GM18511 (cell line): ENCODE data around the gene CCNL2.

Source experiments
- ATAC-seq: cut with Tn5 transposase; IDR thresholded peaks from one replicate; pipeline ENCODE4 v1.9.1; 2021; ENCODE audit warnings: mild to moderate bottlenecking, moderate library complexity; ENCODE audit not compliant: unreplicated experiment

Gene CCNL2

DNA sequence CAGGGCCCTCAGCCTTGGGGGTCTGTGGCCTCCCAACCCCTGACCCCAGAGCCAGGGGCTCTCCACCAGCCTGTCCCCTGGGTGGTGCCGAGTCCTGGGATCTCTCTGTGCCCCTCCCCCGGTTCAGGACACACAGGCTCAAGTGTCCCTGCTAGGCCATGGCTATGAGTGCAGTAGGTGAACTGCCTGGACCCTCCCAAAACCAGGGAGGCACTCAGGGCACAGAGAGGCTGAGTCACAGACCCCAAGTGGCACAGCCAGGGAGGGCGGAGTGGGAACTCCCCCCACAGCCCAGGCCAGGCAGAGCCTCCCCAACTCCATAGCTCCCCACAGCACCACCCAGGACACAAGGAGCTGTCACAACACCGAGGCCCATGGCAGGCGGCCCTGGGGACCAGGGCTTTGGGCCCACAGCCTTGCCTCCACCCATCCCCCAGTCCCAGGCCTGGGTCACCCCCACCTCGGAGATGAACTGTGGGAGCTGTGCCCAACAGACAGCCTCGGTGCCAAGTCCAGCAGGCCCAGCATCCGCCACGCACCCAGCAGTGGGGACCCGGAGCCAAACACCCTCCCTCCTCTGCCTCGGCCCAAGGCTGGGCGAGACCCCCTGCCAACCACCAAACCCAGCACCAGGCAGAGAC, 53.2 kb downstream of the CCNL2 start:
- no peak for ATAC-seq

DNA sequence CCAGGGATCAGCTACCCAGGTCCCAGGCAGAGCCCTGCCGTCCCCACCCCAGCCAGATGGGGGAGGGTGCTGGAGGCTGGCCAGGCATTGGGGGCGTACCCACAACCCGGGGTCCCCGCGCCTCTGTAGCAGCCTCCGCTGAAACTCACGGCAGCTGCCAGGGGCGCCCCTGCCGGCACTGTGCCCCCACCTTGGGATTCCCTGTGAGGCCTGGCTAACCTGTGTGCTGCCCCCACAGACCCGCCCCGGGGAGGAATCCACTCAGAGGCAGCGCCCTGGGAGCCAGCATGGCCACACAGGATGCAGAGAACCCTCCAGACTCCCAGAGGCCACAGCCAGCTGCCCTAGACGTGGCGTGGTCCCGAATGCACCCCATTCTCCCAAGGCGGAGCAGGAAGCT, 53.8 kb downstream of the CCNL2 start:
- no peak for ATAC-seq

DNA sequence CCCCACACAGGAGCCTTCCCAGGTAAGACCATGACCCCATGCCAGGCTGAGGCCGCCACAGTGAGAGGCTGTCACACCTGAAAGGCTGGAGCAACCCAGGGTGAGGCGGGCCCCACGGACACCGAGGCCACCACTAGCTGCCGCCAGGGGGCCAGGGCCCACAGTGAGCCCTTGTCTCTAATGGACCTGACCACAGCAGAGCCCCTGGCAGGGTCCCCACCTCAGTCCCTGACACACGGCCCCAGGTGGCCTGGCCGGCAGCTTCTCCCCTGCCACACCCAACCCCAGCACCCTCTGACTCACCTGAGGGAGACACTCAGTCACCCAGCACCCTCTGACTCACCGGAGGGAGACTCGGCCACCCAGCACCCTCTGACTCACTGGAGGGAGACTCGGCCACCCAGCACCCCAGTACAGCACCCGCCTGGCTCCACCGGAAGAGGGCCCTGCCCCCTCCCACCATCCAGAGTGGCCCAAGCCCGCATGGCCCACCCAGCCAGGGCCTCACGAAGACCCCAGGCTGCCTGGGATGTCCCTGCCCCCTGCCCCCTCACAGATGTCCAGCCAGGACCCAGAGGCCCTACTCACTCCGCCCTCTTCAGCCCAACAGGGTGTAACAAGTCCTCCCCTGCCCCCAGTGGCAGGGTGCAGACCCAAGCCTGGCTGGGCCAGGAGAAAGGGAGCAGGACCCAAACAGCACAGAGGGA, 54.3 kb downstream of the CCNL2 start:
- no peak for ATAC-seq

DNA sequence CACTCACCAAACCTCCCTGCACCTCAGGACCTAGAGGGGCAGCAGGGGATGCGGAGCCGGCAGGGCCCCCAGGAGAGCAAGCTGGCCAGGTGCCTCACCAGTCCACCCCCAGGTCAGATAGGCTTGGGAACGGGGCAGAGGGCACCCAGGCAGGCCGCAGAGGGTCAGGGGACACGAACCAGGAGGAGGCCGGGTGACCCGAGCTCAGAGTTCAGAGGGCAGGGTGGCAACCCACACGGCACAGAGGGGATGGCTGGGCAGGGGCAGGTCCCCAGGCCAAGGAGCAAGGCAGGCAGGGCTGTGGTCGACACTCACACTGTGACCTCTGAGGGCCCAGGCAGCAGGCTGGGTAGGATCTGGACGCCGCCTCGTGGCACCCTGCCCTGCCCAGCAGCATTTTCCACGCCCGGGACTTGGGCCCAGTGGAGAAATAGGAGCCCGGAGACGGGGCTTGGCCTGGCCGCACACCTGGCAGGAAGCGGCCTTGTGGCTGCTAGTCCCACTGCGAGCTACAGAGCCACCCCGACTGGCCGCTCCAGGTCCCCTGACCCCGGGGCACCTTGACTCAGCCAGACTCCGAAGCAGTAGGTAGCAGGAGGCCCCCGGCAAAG, 55.2 kb downstream of the CCNL2 start:
- ATAC-seq = no peak

DNA sequence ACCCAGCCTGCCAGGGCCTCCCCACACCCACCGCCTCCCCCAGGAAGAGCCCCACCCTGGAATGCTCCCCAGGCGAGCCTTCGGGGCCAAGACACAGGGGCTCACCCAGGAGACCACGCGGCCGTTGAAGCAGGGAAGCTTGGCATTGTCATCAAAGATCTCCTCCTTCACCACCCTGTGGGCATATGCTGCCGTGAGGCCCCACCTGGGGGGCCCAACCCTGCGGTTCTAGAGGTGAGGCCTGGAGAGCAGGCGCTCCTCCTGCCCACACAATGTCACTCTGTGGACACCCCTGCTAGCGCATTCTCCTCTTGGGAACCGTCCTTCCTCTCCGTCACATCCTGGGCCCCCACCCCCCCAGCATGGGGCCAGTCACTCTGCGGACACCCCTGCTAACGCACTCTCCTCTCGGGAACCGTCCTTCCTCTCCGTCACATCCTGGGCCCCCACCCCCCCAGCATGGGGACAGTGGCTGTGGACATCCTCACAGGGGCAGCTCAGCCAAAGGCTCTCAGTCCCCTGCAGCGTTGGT, 56.5 kb downstream of the CCNL2 start:
- no peak for ATAC-seq

DNA sequence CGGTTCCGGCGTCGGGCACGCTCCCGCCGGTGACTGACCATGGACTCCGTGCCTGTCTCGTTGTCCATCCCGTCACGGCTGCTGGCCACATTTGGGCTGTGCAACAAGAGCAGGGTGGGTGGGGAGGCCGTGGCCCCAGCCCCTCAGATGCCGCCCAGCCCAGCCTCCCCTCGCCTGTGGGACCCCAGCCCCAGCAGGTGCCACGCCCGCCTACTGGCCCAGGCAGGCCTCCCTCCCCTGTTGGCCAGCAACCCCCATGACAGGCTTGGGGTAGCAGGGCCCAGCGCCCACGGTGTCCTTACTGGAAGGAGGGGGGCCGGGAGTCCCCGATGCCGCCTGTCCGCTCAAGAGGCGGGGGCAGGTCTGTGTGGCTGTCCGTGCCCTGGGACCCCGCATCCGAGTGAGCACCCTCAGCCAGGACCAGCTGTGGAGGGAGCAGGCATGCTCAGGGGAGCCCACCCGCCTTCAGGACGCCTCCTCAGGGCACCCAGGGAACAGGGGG, 57.0 kb downstream of the CCNL2 start:
- ATAC-seq = no peak

DNA sequence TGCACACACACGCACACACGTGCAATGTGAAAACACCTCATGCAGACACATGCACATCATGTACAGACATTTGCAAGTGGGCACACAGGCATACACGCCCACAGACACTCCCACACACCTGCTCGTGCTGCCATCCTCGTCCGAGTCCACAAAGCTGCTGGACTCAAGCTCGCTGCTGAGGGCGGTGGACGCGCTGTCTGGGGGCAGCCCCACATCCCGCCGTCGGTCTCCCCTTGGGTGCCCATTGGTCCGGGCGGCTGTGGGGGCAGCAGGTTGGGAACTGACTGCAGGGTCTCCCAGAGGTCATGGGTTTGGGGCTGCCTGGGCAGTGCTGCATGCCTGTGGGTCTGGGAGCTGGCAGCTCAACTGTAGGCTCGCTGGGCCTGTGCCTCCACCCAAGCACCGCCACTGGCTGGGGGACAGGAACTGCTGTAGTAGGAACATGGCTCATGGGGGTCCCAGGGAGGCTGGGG, 57.5 kb downstream of the CCNL2 start:
- no peak for ATAC-seq

DNA sequence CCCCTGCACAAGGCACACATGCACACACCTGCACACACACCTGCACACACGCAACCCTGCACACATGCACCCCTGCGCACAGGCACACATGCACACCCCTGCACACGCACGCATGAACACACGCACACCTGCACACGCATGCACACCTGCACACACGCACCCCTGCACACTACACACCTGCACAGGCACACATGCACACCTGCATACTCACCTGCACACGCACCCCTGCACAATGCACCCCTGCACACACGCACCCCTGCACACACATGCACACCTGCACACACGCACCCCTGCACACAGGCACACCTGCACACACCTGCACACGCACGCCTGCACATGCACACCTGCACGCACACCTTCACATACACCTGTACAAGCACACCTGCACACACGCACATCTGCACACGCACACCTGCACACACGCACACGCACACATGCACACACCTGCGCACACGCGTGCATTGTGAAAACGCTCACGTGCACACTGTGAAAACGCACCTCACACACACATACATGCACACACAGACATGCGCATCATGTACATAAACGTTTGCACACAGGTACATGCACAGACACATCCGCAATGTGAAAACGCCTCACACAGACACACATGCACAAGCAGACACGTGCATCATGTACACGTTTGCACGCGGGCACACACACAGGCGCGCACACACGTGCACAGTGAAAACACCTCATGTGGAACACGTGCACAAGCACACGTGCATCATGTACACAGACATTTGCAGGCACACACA, 58.2 kb downstream of the CCNL2 start:
- ATAC-seq = no peak

DNA sequence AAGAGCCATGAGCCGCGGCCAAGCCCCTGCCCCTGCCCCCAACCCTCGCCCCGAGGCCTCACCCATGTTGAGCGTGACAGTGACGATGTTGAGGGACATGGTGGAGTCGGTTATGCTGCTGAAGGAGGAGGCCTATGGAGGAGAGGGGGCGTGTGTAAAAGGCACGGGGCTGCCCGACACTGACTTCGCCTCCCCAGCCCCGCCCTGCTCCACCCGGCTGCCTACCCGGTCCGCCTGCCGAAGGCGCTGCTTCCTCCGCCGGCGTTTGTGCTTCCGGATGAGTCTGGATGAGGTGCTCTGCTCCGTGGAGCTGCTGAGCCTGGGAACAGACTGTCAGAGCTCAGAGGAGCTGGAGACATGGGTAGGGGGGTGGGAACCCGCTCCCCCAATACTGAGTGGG, 59.0 kb downstream of the CCNL2 start:
- ATAC-seq = no peak

DNA sequence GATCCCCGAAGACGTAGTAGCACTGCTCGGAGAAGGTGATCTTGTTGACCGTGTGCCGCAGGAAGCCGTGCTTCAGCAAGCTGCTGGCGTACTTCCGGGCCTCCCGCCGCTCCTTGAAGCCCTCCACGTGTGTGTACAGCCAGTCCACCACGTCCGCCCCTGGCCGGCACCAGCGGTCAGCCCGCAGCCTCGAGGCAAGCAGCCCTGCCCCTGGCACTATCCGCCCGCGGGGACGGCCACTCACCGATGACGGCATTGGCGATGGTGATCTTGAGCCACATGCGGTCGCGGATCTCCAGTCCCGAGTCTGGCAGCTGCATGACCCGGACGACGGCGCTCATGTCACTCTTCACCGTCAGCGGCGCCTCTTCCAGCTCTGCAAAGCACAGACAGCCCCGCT, 60.9 kb downstream of the CCNL2 start:
- ATAC-seq = no peak

DNA sequence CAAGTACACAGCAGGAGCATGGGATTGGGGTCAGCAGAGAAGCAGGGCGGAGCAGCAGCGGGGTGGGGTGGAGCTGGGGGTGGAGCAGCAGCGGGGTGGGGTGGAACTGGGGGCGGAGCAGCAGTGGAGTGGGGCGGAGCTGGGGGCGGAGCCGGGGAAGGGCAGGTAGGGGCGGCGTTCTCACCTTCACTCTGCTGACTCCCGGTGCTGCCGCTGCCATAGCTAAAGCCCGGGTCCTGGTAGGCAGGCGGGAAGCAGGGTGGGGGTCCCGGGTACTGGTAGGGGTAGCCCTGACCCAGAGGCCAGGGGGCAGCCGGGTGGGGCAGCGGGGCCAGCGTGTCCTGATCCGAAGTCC, 61.4 kb downstream of the CCNL2 start:
- no peak for ATAC-seq

DNA sequence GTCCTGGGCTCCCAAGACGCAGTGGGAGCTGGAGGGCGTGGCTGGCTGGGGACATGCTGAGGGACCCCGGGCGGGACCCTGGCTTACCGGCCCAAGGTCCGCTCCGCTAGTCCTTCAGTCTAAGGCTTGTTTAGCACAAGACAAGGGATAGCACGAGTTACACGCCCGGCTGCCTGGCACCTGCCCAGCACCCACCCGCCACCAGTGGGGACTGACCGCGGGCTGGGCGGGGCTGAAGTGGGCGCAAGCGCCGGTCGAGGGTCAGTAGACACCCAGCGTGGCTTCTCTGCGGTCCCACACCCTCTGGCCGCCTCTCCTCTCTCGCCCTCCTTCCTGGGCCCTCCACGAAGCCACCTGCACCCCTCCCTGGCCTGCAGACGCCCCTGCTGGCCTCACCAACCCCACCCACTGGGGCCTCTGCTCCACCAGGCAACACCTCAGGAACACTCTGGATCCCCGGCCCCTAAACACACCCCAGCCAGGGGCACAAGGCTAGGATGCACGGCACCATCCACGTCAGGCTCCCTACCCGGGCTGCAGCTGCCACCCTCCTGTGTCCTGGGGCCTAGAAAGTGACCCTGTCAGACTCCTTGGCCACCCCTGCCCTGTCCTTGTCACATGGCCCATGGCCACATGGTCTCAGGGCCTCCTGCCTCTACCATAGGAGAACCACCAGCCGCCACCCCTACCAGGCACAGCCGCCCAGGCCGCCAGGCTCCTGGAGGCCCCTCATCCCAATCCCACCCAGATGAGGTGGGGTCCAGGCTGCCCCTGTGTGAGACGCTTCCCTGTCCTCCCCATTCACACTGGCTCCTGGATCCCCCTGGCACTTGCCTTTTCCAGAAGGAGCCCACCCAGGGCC, 62.0 kb downstream of the CCNL2 start:
- no peak for ATAC-seq

DNA sequence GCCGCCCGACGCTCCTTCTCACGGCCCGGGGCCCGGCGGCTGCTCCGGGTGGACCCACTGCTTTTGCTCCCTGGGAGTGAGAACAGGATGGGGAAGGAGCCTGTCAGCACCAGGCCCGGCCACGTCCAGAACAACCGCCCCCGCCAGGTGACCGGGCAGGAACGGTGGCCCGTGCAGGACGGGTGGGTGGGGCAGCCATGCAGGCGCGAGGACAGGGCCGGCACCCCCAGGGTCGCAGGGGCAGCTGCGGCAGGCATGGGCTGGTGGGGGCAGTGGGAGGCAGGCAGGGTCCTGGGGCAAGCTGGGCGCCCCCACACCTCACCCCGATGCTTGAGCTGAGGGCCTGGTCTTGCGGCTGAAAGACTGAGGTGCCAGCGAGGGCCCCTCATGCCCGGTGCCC, 62.7 kb downstream of the CCNL2 start:
- no peak for ATAC-seq

DNA sequence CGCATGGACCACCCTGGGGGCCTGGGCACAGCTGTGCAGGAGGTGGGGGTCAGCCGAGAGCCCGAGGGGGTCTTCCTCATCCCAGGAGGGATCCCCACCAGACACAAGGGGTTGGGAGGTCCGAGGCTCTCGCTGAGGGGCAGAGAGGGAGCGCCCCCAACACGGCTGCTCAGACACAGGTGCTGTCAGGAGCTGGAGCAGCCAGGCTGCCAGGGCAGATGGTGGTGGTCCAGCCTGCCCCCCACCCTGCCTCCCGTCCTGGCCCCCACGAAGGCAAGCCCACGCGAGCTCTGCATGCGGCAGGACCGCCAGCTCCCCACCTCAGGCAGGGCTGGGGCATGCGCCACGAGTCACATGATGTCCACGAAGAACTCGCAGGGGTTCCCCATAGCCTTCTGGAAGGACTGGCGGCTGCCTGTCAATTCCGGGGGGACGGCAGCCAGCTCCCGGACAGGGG, 63.3 kb downstream of the CCNL2 start:
- ATAC-seq = no peak
